ENCODE data around the gene DAZAP2.
"Not testable (repeated sequence)": the region's sequence is repeated elsewhere in the genome, so short reads cannot be mapped to it uniquely, and the experiment has no call there.

DAZAP2 gene

GRCh38 chr12:51247523-51248206 lies 9.0 kb downstream of the DAZAP2 start:
- no peak for DNase-seq

- no peak for DNase-seq
Measured at GRCh38 chr12:51253276-51253675, 14.7 kb downstream of the DAZAP2 start.

GRCh38 chr12:51254536-51254935 lies 15.9 kb downstream of the DAZAP2 start:
- DNase-seq, result no peak

- not testable (repeated sequence) for DNase-seq
Measured at GRCh38 chr12:51259600-51259999, 21.0 kb downstream of the DAZAP2 start.

- DNase-seq, result peak; percentile 74
Measured at GRCh38 chr12:51262758-51263177, 24.1 kb downstream of the DAZAP2 start.

GRCh38 chr12:51263341-51263740 lies 24.7 kb downstream of the DAZAP2 start:
- DNase-seq, result no peak

GRCh38 chr12:51264297-51264696 lies 25.7 kb downstream of the DAZAP2 start:
- DNase-seq, result no peak

- no peak for DNase-seq
Measured at GRCh38 chr12:51265024-51265423, 26.4 kb downstream of the DAZAP2 start.

GRCh38 chr12:51269174-51270066 lies 30.8 kb downstream of the DAZAP2 start:
- peak; percentile 51 for DNase-seq

- peak; percentile 57 for DNase-seq
Measured at GRCh38 chr12:51270067-51270950, 31.7 kb downstream of the DAZAP2 start, which contains the start of gene SMAGP. SMAGP (minus strand) TSS chr12:51270415; CDS start chr12:51269278, 1,137 bp downstream.

- DNase-seq, result peak; percentile 91
Measured at GRCh38 chr12:51270951-51271518, 32.4 kb downstream of the DAZAP2 start.

- not testable (repeated sequence) for DNase-seq
Measured at GRCh38 chr12:51272810-51273209, 34.2 kb downstream of the DAZAP2 start.

GRCh38 chr12:51275088-51275487 lies 36.5 kb downstream of the DAZAP2 start:
- no peak for DNase-seq

GRCh38 chr12:51281202-51281924 lies 42.7 kb downstream of the DAZAP2 start:
- peak; percentile 58 for DNase-seq

GRCh38 chr12:51285843-51286242 lies 47.2 kb downstream of the DAZAP2 start:
- no peak for DNase-seq

- DNase-seq, result not testable (repeated sequence)
Measured at GRCh38 chr12:51291603-51292513, 53.2 kb downstream of the DAZAP2 start.

Data from fibroblast of skin of right biceps (primary cell).